Sigmoid colon (tissue), 3 donors: Measurements from ENCODE around the gene KLF7.
A peak's percentile ranks its signal among the peaks of the same experiment; 100 is the strongest.

Source experiments
- POLR2A ChIP-seq, 2 donors: fragments of 450-650 bp; IDR thresholded peaks; one replicate each; pipeline ENCODE4 v1.6.1; 2016; ENCODE audit warnings: antibody characterized with exemption in 2 of 2, mild to moderate bottlenecking in 2 of 2, moderate library complexity in 2 of 2
- TF ChIP-seq, protein P1 (sequence below), 4 experiments: fragments of 450-650 bp in 3 of 4; fragments of 200-600 bp in 1 of 4; IDR thresholded peaks; one replicate each; pipeline ENCODE4 v1.5.1; 2016 to 2019; ENCODE audit warnings: antibody characterized with exemption in 4 of 4, mild to moderate bottlenecking in 3 of 4, moderate library complexity in 2 of 4

DNA sequence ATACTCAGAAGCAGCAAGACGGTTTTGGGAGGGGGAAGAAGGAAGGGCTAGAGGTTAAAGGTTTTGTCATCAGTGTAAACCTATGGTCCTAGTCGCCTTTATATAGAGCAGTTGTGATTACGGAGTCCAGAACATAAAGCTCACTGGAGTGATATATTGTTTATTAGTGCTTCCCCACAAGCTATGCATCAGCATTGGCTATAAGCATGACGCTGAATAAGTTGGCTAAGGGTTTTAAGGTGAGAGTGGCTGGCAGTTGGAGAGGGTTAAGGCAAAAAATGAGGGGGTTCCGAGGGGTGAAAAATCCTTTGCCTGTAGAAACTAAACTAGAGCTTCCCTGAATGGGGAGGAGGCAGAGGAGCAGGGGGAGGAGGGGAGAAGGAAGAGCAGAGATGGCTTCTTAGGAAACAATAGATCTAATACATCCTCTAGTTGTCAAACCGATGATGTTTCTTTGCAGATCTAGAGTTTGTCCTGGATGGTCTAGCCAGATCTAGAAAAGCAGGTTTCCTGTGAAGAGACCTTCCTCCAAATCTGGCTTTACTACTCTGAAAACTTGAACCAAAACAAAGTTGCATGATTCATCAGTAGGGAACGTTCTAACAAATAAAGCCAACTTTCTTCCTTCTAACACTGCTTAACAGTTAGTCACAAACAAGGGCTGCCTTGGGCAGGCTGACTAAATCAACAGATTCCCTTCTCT lies 2.5 kb downstream of the KLF7 start:
- TF ChIP-seq, protein P1, sequence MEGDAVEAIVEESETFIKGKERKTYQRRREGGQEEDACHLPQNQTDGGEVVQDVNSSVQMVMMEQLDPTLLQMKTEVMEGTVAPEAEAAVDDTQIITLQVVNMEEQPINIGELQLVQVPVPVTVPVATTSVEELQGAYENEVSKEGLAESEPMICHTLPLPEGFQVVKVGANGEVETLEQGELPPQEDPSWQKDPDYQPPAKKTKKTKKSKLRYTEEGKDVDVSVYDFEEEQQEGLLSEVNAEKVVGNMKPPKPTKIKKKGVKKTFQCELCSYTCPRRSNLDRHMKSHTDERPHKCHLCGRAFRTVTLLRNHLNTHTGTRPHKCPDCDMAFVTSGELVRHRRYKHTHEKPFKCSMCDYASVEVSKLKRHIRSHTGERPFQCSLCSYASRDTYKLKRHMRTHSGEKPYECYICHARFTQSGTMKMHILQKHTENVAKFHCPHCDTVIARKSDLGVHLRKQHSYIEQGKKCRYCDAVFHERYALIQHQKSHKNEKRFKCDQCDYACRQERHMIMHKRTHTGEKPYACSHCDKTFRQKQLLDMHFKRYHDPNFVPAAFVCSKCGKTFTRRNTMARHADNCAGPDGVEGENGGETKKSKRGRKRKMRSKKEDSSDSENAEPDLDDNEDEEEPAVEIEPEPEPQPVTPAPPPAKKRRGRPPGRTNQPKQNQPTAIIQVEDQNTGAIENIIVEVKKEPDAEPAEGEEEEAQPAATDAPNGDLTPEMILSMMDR (IDR thresholded peaks at IDR 0.05) = no peak
- peak; percentile 20 to 46 for TF ChIP-seq POLR2A (IDR thresholded peaks at IDR 0.05)
